Karpas-422 (cell line): ENCODE results near the gene MSI1. TPM values are rescaled to one million over a fixed set of nuclear protein-coding genes. Genes with fewer than 3 reads are reported as not detected.

Experiments used
- DNase-seq: peaks from one replicate; pipeline ENCODE4 v3.0.0-alpha.2; 2015
- H2AFZ ChIP-seq: fragments of 200-600 bp; sonication (generic); 2 replicates; pipeline ENCODE4 v1.6.1; 2014; ENCODE audit warnings: antibody characterized with exemption, low read length, mixed read lengths
- H3K27ac ChIP-seq: fragments of 200-600 bp; sonication (generic); 2 replicates; pipeline ENCODE4 v1.5.1; 2014; ENCODE audit warnings: mild to moderate bottlenecking, low read length, moderate library complexity
- H3K27me3 ChIP-seq: fragments of 200-600 bp; sonication (generic); 2 replicates; pipeline ENCODE4 v1.6.1; 2014; ENCODE audit warnings: low read length, mixed read lengths
- H3K36me3 ChIP-seq: fragments of 200-600 bp; sonication (generic); 2 replicates; pipeline ENCODE4 v1.6.1; 2014; ENCODE audit warnings: low read length, mixed read lengths; ENCODE audit not compliant: insufficient read depth
- H3K4me1 ChIP-seq: fragments of 200-600 bp; sonication (generic); 2 replicates; pipeline ENCODE4 v1.6.1; 2014; ENCODE audit warnings: mild to moderate bottlenecking, low read length, mixed read lengths
- H3K4me2 ChIP-seq: fragments of 200-600 bp; sonication (generic); 2 replicates; pipeline ENCODE4 v1.6.1; 2014; ENCODE audit warnings: low read length, low read depth, mild to moderate bottlenecking; ENCODE audit not compliant: poor library complexity, severe bottlenecking
- H3K4me3 ChIP-seq: fragments of 200-600 bp; sonication (generic); 2 replicates; pipeline ENCODE4 v1.5.1; 2014; ENCODE audit warnings: mild to moderate bottlenecking, antibody characterized with exemption, low read length, mixed read lengths
- H3K79me2 ChIP-seq: fragments of 200-600 bp; sonication (generic); 2 replicates; pipeline ENCODE4 v1.6.1; 2014; ENCODE audit warnings: mild to moderate bottlenecking, low read length, mixed read lengths
- H3K9ac ChIP-seq: fragments of 200-600 bp; sonication (generic); 2 replicates; pipeline ENCODE4 v1.6.0; 2014; ENCODE audit warnings: low read length
- H3K9me2 ChIP-seq: fragments of 200-600 bp; sonication (generic), shearing (Covaris generic); replicated peaks from 2 replicates; pipeline ENCODE4 v1.6.0; 2014; ENCODE audit warnings: mild to moderate bottlenecking, low read length, moderate library complexity; ENCODE audit not compliant: insufficient read depth
- H3K9me3 ChIP-seq: fragments of 300-700, 200-600 bp; sonication (generic); 2 replicates; pipeline ENCODE4 v1.6.1; 2014; ENCODE audit warnings: low read length, mixed read lengths
- H4K20me1 ChIP-seq: fragments of 200-600 bp; sonication (generic); 2 replicates; pipeline ENCODE4 v1.6.1; 2014; ENCODE audit warnings: mild to moderate bottlenecking, antibody characterized with exemption, low read length, low read depth; ENCODE audit not compliant: insufficient read depth
- total RNA-seq: library from RNA; depleted of rRNA; stranded (reverse); fragments of >200 nt; shearing (Covaris generic); gene quantifications from 2 replicates; pipeline ENCODE4 v1.2.3, GENCODE V29; 2014; ENCODE audit warnings: low replicate concordance

The MSI1 gene
- total RNA-seq, 1 experiment from 2014 or later = not detected

DNA sequence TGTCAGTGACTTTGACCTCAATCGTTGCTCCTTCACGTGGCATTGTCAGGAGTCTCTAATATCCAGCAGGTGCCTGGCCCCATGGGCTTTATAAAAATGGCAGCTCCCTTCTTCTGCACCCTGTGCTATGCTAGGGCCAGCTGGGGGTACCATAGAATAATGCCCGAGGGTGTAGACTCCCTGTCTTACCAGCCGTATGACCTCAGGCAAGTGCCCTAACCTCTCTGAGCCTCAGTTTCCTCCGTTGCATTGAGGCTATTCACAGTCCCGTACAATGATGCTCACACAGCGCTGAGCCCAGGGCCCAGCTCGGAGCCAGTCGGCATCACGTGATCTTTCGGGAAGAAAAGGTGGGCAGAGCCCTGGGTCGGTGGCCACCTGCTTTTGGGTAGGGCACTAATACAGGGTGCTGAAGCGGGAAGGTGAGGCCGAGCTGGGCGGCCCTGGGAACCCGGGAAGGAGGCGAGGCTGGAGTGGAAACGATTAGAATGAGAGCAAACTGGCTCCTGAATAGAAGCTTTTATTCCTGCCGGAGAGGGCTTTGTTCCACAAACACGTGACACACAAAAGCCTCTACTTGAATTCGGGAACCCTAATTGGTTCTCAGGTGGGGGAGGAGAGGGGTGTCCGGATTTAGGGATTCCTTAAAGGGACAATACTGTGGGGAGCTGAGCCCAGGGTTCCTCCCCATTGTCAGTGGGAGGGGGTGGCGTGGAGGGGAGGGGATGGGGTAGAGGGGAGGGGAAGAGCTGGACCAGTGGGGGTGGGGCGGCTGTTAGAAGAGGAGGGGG, 19.9 kb upstream of the MSI1 start:
- Histone ChIP-seq H3K4me1 (no peaks in the 10 kb centered on the region), H2AFZ (no peak overlapping the region), H3K79me2 (no peaks in the 10 kb centered on the region), H3K27ac (no peak overlapping the region), H3K4me3 (no peak overlapping the region), H3K4me2 (no peak overlapping the region), H3K9me2 (no peaks in the 10 kb centered on the region), H3K9ac (no peak overlapping the region), H3K9me3 (no peaks in the 10 kb centered on the region), H3K36me3 (no peaks in the 10 kb centered on the region), H4K20me1 (no peaks in the 10 kb centered on the region), H3K27me3 (no peaks in the 10 kb centered on the region)
- no peak for DNase-seq

DNA sequence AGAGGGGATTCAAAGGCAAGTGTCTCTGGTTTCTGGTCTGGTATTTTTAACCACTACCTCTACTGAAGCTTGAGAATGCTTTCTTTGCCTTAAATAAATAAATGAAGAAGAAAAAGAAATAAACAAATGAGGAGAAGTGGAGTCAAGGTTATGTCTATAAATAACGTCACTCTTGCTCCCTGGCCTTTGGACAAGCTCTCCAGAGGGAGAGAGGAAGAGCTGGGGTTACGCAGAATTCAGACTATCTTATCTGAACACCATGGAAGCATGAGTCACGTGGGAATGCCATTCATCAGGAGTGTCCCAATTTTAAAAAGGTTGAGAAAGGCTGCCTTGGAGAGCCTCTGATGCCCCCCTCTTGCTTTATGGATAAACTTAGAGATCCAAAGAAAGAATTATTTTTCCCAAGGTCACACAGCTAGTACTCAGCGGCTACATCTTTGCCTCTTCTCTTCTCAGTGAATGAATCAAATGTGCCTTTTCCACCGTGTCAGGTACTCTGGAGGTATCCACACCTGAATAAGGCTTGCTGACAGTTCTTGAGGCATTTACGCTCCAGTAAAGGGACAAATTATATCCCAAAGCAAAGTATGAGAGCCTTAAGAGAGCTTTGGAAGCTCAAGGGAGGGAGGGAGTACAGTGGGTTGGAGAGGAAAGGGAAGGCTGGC, 12.9 kb upstream of the MSI1 start:
- H2AFZ ChIP-seq = no peak overlapping the region
- H3K9me3 ChIP-seq = no peaks in the 10 kb centered on the region
- H3K36me3 ChIP-seq = no peaks in the 10 kb centered on the region
- no peaks in the 10 kb centered on the region for H3K9me2 ChIP-seq
- peaks cover 6% of the 10 kb centered on the region; the same call in 1 of the 2 replicates for H3K4me1 ChIP-seq
- H3K27ac ChIP-seq = no peak overlapping the region
- H3K79me2 ChIP-seq = no peaks in the 10 kb centered on the region
- no peak overlapping the region for H3K4me3 ChIP-seq
- H3K27me3 ChIP-seq = no peaks in the 10 kb centered on the region
- no peaks in the 10 kb centered on the region for H4K20me1 ChIP-seq
- no peak for DNase-seq
- H3K4me2 ChIP-seq = no peak overlapping the region
- no peak overlapping the region for H3K9ac ChIP-seq

DNA sequence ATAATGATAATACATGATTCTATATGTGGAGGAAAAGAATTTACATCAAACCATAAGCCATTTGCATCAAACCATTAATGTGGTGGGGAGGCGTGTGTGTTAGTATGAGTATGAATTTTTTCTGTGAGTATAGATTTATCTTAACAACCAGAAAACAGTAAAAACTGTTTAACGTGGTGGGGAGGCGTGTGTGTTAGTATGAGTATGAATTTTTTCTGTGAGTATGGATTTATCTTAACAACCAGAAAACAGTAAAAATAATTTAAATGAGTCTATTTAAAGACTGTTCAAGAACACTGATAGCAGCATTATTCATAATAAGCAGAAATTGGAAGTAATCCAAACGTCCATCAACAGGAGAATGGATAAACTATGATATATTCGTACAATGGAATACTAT, 9.1 kb upstream of the MSI1 start:
- Histone ChIP-seq H3K79me2 (no peaks in the 10 kb centered on the region), H3K9me2 (no peaks in the 10 kb centered on the region), H3K4me3 (no peak overlapping the region), H2AFZ (no peak overlapping the region), H3K9ac (no peak overlapping the region), H4K20me1 (no peaks in the 10 kb centered on the region), H3K27me3 (no peaks in the 10 kb centered on the region), H3K27ac (no peak overlapping the region), H3K4me1 (peaks cover 6% of the 10 kb centered on the region; the same call in 1 of the 2 replicates), H3K9me3 (no peaks in the 10 kb centered on the region), H3K36me3 (no peaks in the 10 kb centered on the region), H3K4me2 (no peak overlapping the region)
- DNase-seq = no peak

- DNase-seq = no peak
- Histone ChIP-seq H3K4me3 (no peak overlapping the region), H3K9me3 (no peaks in the 10 kb centered on the region), H3K4me1 (peaks cover 6% of the 10 kb centered on the region; the same call in 1 of the 2 replicates), H3K9me2 (no peaks in the 10 kb centered on the region), H3K79me2 (no peaks in the 10 kb centered on the region), H3K27me3 (no peaks in the 10 kb centered on the region), H3K36me3 (no peaks in the 10 kb centered on the region), H4K20me1 (no peaks in the 10 kb centered on the region), H2AFZ (no peak overlapping the region), H3K27ac (no peak overlapping the region), H3K9ac (no peak overlapping the region), H3K4me2 (no peak overlapping the region)
Measured at GRCh38 chr12:120377611-120378010, 8.6 kb upstream of the MSI1 start.

- Histone ChIP-seq H4K20me1 (no peaks in the 10 kb centered on the region), H3K9ac (no peak overlapping the region), H3K9me2 (no peaks in the 10 kb centered on the region), H3K9me3 (no peaks in the 10 kb centered on the region), H3K4me2 (no peak overlapping the region), H2AFZ (no peak overlapping the region), H3K4me3 (no peak overlapping the region), H3K4me1 (peaks cover 6% of the 10 kb centered on the region; the same call in 1 of the 2 replicates), H3K27ac (no peak overlapping the region), H3K27me3 (no peaks in the 10 kb centered on the region), H3K79me2 (no peaks in the 10 kb centered on the region), H3K36me3 (no peaks in the 10 kb centered on the region)
- no peak for DNase-seq
Measured at GRCh38 chr12:120376934-120377572, 8.1 kb upstream of the MSI1 start.

DNA sequence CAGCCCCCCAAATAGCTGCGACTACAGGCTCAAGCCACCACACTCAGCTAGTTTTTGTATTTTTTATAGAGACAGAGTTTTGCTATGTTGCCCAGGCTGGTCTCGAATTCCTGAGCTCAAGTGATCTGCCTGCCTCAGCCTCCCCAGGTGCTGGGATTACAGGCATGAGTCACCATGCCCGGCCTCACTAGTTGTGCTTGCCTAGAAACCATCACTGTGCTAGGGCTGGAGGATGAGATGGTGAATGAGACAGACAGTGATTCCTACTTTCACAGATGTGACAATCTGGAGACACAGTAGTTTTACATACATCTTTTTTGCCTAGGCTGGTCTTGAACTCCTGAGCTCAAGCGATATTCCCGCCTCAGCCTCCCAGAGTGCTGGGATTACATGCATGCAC, 7.5 kb upstream of the MSI1 start:
- no peak overlapping the region for H3K4me3 ChIP-seq
- no peaks in the 10 kb centered on the region for H4K20me1 ChIP-seq
- no peaks in the 10 kb centered on the region for H3K36me3 ChIP-seq
- no peak overlapping the region for H3K9ac ChIP-seq
- H3K4me2 ChIP-seq = no peak overlapping the region
- DNase-seq = no peak
- no peaks in the 10 kb centered on the region for H3K9me2 ChIP-seq
- H3K27me3 ChIP-seq = no peaks in the 10 kb centered on the region
- H3K9me3 ChIP-seq = no peaks in the 10 kb centered on the region
- no peaks in the 10 kb centered on the region for H3K79me2 ChIP-seq
- peaks cover 6% of the 10 kb centered on the region; the same call in 1 of the 2 replicates for H3K4me1 ChIP-seq
- H2AFZ ChIP-seq = no peak overlapping the region
- no peak overlapping the region for H3K27ac ChIP-seq

DNA sequence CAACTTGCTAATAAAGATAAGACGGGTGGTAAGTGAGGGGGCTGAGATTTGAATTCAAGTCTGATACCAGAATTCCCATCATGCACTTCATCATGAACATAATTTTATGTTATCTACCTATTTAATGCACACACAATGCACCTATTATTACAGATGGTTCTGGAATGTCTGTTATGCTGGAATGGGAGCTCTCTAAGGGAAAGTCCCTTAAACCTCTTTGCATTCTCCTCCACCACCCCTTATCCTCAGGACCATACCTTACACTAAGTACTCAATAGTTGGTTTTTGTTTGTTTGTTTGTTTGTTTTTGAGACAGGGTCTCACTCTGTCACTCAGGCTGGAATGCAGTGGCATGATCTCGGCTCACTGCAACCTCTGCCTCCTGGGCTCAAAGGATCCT, 7.0 kb upstream of the MSI1 start:
- H3K27me3 ChIP-seq = no peaks in the 10 kb centered on the region
- no peak overlapping the region for H3K4me2 ChIP-seq
- H3K79me2 ChIP-seq = no peaks in the 10 kb centered on the region
- H3K9me3 ChIP-seq = no peaks in the 10 kb centered on the region
- H3K4me1 ChIP-seq = peaks cover 6% of the 10 kb centered on the region; the same call in 1 of the 2 replicates
- no peak overlapping the region for H3K4me3 ChIP-seq
- H3K36me3 ChIP-seq = no peaks in the 10 kb centered on the region
- H2AFZ ChIP-seq = no peak overlapping the region
- no peak overlapping the region for H3K27ac ChIP-seq
- no peaks in the 10 kb centered on the region for H4K20me1 ChIP-seq
- no peak overlapping the region for H3K9ac ChIP-seq
- no peak for DNase-seq
- no peaks in the 10 kb centered on the region for H3K9me2 ChIP-seq

GRCh38 chr12:120373683-120374082, 4.7 kb upstream of the MSI1 start:
- H4K20me1 ChIP-seq = no peaks in the 10 kb centered on the region
- no peak for DNase-seq
- no peak overlapping the region for H2AFZ ChIP-seq
- no peaks in the 10 kb centered on the region for H3K27me3 ChIP-seq
- H3K27ac ChIP-seq = no peak overlapping the region
- no peaks in the 10 kb centered on the region for H3K36me3 ChIP-seq
- H3K4me3 ChIP-seq = no peak overlapping the region
- no peaks in the 10 kb centered on the region for H3K9me3 ChIP-seq
- no peaks in the 10 kb centered on the region for H3K79me2 ChIP-seq
- no peaks in the 10 kb centered on the region for H3K9me2 ChIP-seq
- H3K4me1 ChIP-seq = peaks cover 6% of the 10 kb centered on the region; the same call in 1 of the 2 replicates
- H3K4me2 ChIP-seq = no peak overlapping the region
- H3K9ac ChIP-seq = no peak overlapping the region
